OCI-LY3 (cell line): ENCODE measurements around the gene PIM3.

ENCODE experiments used
- H2AFZ ChIP-seq: fragments of 200-600, 300-600 bp; shearing (Covaris generic); 2 replicates; pipeline ENCODE4 v1.6.0; 2014; ENCODE audit warnings: antibody characterized with exemption, low read depth, low read length
- H3K27ac ChIP-seq: fragments of 200-600, 300-600 bp; sonication (generic); 2 replicates; pipeline ENCODE4 v1.5.1; 2014; ENCODE audit warnings: mild to moderate bottlenecking, low read length, moderate library complexity, mixed read lengths
- H3K27me3 ChIP-seq: fragments of 200-600, 300-600 bp; sonication (generic); 2 replicates; pipeline ENCODE4 v1.6.1; 2014; ENCODE audit warnings: low read depth, low read length, mixed read lengths
- H3K36me3 ChIP-seq: fragments of 200-600, 300-600 bp; sonication (generic); replicated peaks from 2 replicates; pipeline ENCODE3; 2014; ENCODE audit warnings: low read depth, low read length, mixed read lengths
- H3K4me1 ChIP-seq: fragments of 300-600, 200-600 bp; sonication (generic); 2 replicates; pipeline ENCODE4 v1.6.1; 2014; ENCODE audit warnings: low read length, mixed read lengths
- H3K4me2 ChIP-seq: fragments of 200-600, 300-600 bp; sonication (generic); 2 replicates; pipeline ENCODE4 v1.6.1; 2014; ENCODE audit warnings: low read length, mixed read lengths
- H3K4me3 ChIP-seq: fragments of 300-600, 200-600 bp; sonication (generic); 2 replicates; pipeline ENCODE4 v1.5.1; 2014; ENCODE audit warnings: antibody characterized with exemption, mild to moderate bottlenecking, low read length, moderate library complexity
- H3K79me2 ChIP-seq: fragments of 300-600, 200-600 bp; shearing (Covaris generic); 2 replicates; pipeline ENCODE4 v1.6.1; 2014; ENCODE audit warnings: mild to moderate bottlenecking, low read length, mixed read lengths
- H3K9ac ChIP-seq: fragments of 300-600, 200-600 bp; shearing (Covaris generic); 2 replicates; pipeline ENCODE4 v1.6.0; 2014; ENCODE audit warnings: mild to moderate bottlenecking, low read length, moderate library complexity
- H3K9me3 ChIP-seq: fragments of 200-600, 300-600 bp; shearing (Covaris generic); 2 replicates; pipeline ENCODE4 v1.6.1; 2014; ENCODE audit warnings: low read length, mixed read lengths; ENCODE audit not compliant: insufficient read depth
- H4K20me1 ChIP-seq: fragments of 200-600, 300-600 bp; sonication (generic); 2 replicates; pipeline ENCODE4 v1.6.1; 2016; ENCODE audit warnings: low read length, mixed read lengths; ENCODE audit not compliant: insufficient read depth
- CTCF ChIP-seq: fragments of 200-600, 300-600 bp; sonication (generic); IDR thresholded peaks from 2 replicates; pipeline ENCODE4 v1.5.1; 2014; ENCODE audit warnings: antibody characterized with exemption, low read length, low read depth
- EZH2phosphoT487 ChIP-seq: fragments of 200-600 bp; shearing (Covaris generic); IDR thresholded peaks from 2 replicates; pipeline ENCODE4 v1.6.1; 2018; ENCODE audit warnings: antibody characterized with exemption, mixed run types, low read depth

The PIM3 gene

DNA sequence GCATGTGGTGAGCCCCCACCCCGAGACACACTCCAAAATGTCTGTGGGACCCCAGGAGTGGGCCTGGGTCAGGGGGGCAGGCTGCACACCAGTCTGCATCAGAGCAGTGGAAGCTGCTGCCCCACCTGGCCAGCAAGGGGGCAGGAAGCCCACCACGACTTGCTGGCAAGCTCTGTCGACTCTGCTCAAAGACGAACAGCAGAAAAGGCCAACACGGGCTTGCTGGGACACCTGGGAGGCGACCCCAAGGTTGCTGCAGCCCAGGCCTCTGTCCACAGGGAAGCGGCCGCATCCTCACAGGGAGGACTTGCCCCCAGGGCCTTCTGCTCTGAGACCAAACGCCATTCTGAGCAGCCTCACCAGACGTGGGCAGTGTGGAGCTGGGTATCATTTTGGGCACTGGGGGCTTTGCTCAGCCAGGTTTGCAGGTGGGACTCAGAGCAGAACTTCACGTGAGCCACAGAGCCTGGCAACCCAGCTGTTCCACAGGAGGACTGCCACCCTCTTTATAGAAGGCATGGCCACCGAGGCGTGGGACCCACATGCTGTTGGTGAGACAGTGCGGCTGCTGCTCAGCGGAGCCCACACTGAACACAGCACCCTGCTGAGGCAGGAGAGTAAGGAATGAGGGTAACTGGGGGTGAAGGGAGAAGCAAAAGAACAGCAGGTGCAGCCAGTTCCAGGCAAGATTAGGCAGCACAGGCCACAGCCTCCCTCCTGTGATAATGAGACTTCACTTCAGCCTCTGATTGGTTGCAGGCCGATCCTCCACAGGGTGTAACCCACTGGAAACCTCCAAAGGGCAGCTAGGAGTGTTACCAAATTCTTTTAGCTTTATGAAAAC is 41.0 kb downstream of the PIM3 start:
- Histone ChIP-seq H3K9ac (no peak overlapping the region), H4K20me1 (no peaks in the 10 kb centered on the region), H3K36me3 (no peaks in the 10 kb centered on the region), H3K9me3 (no peaks in the 10 kb centered on the region), H3K27me3 (no peaks in the 10 kb centered on the region), H3K4me2 (no peak overlapping the region), H3K4me1 (no peaks in the 10 kb centered on the region), H3K4me3 (no peak overlapping the region), H2AFZ (no peak overlapping the region), H3K79me2 (no peaks in the 10 kb centered on the region), H3K27ac (no peak overlapping the region)
- TF ChIP-seq EZH2phosphoT487 (no peak), CTCF (no peak)

DNA sequence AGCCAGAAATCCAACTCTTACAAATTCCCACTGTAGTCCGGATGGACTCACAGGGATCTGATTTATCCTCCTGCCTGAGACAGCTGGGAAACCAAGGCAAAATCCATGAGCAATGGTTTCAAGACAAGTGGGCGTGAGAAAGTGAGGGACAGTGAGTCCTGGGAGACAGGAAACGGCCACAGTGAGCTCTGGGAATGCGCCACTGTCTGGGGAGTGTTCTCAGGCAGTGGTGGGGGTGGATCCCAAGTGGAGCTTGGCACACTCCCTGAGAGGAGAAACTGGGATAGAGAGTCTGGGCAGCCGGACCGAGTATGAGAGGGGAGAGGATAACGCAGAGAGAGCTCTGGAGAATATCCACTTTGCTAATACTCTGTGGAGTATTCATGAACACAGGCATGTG is 42.2 kb downstream of the PIM3 start:
- H3K27ac ChIP-seq = no peak overlapping the region
- no peak overlapping the region for H3K9ac ChIP-seq
- H3K79me2 ChIP-seq = no peaks in the 10 kb centered on the region
- H3K36me3 ChIP-seq = no peaks in the 10 kb centered on the region
- TF ChIP-seq CTCF (no peak), EZH2phosphoT487 (no peak)
- H2AFZ ChIP-seq = no peak overlapping the region
- no peaks in the 10 kb centered on the region for H4K20me1 ChIP-seq
- no peak overlapping the region for H3K4me2 ChIP-seq
- H3K4me1 ChIP-seq = no peaks in the 10 kb centered on the region
- H3K9me3 ChIP-seq = no peaks in the 10 kb centered on the region
- no peak overlapping the region for H3K4me3 ChIP-seq
- H3K27me3 ChIP-seq = no peaks in the 10 kb centered on the region

DNA sequence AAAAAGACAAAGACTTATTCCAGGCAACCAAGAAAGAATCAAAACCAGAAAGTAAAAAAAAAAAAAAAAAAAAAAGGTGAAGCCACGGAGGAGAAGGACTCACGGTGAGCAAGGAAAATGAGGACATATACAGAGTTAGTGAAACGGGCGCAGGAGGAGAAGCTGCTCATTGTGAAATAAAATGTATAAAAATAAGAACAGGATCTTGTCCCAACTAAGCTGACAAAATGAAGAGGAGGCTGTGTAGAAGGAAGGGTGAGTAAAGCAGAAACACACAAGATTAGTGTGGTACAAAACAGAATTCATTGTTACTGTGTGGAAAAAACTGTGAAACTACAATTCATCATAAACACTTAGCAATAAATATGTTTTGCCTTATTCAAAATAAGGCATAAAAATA is 44.3 kb downstream of the PIM3 start:
- no peak for TF ChIP-seq CTCF
- no peak for TF ChIP-seq EZH2phosphoT487
- no peaks in the 10 kb centered on the region for H3K27me3 ChIP-seq

GRCh38 chr22:50007057-50007511 is 46.5 kb downstream of the PIM3 start:
- Histone ChIP-seq H3K4me1 (peaks cover 21% of the 10 kb centered on the region), H3K27me3 (no peaks in the 10 kb centered on the region), H2AFZ (no peak overlapping the region), H3K27ac (no peak overlapping the region), H3K4me3 (no peak overlapping the region), H4K20me1 (no peaks in the 10 kb centered on the region), H3K79me2 (no peaks in the 10 kb centered on the region), H3K4me2 (no peak overlapping the region), H3K9ac (no peak overlapping the region), H3K36me3 (no peaks in the 10 kb centered on the region), H3K9me3 (no peaks in the 10 kb centered on the region)
- TF ChIP-seq CTCF (no peak), EZH2phosphoT487 (no peak)

More for the DNA sequence above, 44.3 kb downstream of the PIM3 start:
- H2AFZ ChIP-seq = no peak overlapping the region
- H3K27ac ChIP-seq = no peak overlapping the region
- H4K20me1 ChIP-seq = no peaks in the 10 kb centered on the region
- peaks cover 2% of the 10 kb centered on the region for H3K4me1 ChIP-seq
- H3K4me2 ChIP-seq = no peak overlapping the region
- H3K79me2 ChIP-seq = no peaks in the 10 kb centered on the region
- H3K36me3 ChIP-seq = no peaks in the 10 kb centered on the region
- H3K4me3 ChIP-seq = no peak overlapping the region
- no peak overlapping the region for H3K9ac ChIP-seq
- H3K9me3 ChIP-seq = no peaks in the 10 kb centered on the region
